GM18907 (cell line): Measurements from ENCODE around the gene CMC1.
"Not testable (repeated sequence)": the region's sequence is repeated elsewhere in the genome, so short reads cannot be mapped to it uniquely, and the experiment has no call there.

Source experiments
- ATAC-seq: cut with Tn5 transposase; IDR thresholded peaks from one replicate; pipeline ENCODE4 v1.9.1; 2021; ENCODE audit warnings: mild to moderate bottlenecking, moderate library complexity; ENCODE audit not compliant: unreplicated experiment

Gene CMC1

DNA sequence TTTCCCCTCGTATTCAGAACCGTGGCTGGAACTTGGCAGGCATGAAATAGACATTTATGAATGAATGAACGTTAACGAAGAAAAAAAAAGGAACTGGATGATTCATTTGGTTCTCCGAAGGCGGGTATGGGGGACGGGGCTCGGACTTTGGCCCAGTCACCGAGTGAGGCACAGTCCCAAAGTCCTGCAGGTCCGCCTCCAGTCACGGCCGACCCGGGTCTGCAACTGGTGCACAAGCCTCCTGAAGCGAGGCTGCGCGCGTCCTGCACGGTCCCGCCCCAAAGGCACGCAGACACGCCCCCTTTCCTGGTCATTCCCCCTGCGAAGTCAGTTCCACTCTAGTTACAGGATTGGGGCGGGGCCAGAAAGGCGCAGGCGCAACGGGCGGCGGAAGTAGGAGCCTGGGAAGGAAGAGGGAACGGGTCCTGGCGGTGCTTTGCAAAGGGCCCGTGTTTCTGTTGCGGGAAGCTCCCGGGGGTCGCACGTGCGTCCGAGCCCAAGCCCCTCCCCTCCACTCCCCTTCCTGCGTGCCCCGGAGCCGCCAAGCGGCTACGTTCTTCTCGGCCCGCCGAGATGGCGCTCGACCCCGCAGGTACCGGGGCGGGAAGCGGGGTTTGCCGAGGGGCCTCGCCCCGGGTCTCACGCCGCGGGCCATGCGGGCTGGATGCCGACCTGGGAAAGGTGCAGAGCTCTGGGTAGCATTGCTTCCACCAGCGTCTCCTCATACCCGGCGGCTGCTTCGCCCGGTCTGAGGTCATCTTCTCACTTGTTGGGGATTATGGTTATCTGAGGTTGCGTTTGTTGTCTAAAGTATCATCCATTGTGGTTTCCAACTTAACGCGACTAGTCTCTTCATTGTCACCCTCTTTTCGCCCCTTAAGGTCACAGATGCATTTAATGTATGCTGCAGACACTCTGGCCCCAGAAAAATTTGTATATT, at the start of gene CMC1:
Gene CMC1, plus strand, starts transcription at position 399 of the 940 bp plus-strand sequence. Its CDS starts 175 bp downstream, at position 574.
- peak; percentile 99 for ATAC-seq

- ATAC-seq, result no peak
Measured at GRCh38 chr3:28198161-28198560, 43.3 kb upstream of the CMC1 start.

GRCh38 chr3:28198974-28199373, 42.4 kb upstream of the CMC1 start:
- ATAC-seq, result no peak

DNA sequence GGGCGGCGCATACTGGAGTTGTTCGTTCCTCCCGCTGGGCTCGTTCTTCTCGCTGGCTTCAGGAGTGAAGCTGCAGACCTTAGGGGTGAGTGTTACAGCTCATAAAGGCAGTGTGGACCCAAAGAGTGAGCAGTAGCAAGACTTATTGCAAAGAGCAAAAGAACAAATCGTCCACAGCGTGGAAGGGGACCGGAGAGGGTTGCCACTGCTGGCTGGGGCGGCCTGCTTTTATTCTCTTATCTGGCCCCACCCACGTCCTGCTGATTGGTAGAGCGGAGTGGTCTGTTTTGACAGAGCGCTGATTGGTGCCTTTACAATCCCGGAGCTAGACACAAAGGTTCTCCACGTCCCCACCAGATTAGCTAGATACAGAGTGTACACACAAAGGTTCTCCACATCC, 41.8 kb upstream of the CMC1 start:
- ATAC-seq, result not testable (repeated sequence)

GRCh38 chr3:28200366-28200848, 41.0 kb upstream of the CMC1 start:
- ATAC-seq, result not testable (repeated sequence)

GRCh38 chr3:28206479-28206878, 34.9 kb upstream of the CMC1 start:
- ATAC-seq, result no peak

DNA sequence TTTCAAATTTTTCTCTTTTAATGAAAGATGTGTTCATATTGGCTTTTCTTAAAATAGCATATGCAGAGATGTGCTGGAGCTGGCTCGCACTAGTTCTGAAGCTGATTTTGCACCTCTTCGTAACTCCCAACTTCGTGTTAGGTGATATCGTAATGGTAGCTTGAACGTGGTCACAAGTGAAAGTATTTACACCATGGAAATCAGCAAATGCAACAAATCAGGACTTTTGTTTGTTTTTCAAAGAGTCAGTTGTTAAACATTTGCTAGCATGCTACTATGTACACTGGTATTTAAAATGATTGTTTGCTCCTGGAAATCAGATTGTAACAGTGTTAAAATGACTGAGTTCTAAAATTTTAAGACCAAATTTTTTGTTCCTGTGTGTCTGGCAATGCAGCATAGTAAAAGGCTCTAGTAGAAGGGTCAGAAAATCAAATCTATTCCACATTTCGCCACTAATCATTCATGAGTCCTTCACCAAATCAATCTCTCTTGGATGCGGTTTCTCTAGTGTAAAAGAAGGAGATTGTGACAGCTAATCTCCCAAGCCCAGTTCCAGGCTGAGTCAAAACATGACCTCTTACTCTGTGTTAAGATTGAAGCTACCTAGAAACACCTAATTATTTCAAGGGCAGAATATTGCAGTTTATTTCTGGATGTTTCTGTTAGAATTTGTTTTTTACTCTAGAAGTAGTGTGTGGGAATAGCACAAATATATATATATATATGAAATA, 34.3 kb upstream of the CMC1 start:
- ATAC-seq, result no peak

GRCh38 chr3:28210968-28211713, 30.3 kb upstream of the CMC1 start:
- no peak for ATAC-seq

DNA sequence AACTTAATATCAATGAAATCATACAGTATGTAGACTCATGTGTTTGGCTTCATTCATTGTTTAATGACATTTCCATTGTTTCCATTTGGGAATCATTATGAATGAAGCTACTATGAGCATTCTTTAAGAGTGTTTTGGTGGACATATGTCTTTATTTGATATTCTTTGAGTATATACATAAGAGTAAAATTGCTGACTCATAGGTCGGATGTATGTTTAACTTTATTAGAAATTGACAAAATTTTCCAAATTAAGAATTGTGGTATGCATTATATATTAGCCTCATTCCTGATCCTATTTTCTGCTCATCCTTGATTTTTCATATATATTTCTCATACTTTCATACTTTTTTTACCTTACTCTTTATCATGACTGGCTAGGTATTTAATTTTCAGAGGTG, 28.7 kb upstream of the CMC1 start:
- ATAC-seq, result no peak

DNA sequence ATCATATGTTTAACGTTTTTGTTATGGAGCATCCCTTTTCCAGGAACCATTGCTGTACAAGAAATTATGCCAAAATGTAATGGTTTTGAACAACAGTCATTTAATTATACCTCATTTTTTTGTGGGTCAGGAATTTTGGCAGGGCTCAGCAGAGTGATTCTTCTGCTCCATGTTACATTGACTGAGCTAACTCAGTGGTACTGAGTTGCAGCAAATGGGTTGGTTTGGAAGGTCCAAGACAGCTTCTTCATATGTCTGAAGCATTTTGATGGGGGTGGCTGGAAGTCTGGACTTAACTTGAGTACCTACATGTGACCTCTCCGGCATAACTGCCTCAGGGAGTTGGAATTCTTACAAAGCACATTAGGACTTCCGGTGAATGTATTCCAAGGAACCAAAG, 26.0 kb upstream of the CMC1 start:
- ATAC-seq, result no peak

DNA sequence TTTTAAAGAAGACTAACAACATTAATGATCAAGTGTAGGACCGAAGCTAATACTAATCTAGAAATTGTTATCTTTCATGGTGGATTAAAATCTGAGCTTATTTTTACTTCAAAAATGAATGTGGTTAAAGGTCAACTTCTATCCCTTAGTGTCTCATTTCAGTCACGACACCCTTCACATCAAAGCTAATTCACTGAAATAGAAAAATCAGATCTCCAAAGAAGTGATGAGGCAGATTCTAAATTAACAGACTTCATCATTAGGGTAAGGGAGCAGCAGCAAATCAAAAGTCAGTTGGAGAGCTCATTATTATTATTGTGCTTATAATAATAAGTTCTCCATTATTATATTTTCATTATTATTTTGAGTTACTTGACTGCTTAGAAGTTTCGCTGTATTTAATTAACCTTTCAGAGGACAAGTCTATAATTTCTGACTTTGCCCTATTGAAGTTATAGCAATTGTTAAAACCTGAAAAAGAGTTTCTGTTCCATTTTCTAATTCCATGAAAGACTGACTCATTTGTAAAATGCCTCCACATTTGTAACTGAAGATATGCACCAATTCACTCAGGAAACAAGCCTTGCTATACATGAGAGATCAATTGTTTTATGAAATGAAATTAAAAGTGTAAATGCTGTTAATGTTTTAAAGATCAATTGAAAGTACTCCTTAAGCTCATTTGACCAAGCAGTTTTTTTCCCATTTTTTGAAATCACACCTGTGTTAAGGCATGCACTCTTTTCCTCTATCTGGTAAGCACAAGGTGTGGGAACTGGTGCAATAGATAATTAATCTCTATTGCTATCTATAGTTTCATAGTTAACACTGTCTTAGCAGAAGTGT, 23.1 kb upstream of the CMC1 start:
- peak; percentile 52 for ATAC-seq

GRCh38 chr3:28218917-28219198, 22.6 kb upstream of the CMC1 start:
- no peak for ATAC-seq

DNA sequence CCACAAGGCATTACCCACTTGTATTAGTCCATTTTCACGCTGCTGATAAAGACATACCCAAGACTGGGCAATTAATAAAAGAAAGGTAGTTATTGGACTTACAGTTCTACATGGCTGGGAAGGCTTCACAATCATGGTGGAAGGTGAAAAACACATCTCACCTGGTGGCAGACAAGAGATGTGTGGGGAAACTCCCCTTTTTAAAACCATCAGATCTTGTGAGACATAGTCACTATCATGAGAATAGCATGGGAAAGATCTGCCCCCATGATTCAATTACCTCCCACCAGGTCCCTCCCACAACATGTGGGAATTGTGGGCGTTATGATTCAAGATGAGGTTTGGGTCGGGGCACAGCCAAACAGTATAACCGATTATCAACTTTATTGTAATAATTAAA, 17.0 kb upstream of the CMC1 start:
- ATAC-seq, result no peak

DNA sequence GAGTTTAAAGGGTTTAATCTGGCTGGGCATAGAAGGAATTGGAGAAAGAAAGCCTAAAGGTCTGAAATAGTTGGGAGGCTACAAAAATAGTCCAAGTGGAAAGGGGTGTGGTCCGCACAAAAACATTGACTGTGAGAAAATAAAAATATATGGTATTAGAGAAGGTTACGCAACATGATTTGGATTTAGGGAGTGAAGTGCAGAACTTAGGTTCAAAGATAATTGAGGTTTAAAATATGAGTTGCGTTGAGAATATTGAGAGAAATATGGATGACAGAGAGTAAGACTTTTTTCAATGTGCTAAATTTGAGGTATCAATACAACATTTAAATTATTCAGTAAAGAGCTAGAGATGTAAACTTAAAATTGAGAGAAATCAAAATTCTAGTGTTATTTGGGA, 15.4 kb upstream of the CMC1 start:
- ATAC-seq, result no peak

DNA sequence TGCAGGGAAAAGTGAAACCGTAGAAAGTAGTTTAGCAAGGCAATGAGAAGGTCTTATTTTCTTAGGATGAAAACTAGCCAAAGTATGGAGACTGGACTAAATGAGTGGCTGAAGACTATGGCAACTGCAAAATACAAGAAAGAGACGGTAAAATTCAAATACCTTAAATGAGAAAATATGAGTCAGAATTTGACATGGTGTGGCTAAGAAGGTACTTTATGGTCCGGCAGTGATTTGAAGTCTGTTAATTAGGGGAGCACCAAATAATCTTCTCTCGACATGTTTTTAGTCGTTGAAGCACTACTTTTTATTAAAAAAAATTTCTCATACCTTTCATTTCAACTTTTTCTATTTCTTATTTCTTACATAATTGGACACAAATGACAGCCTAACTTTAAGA, 12.8 kb upstream of the CMC1 start:
- no peak for ATAC-seq

GRCh38 chr3:28232659-28233058, 8.8 kb upstream of the CMC1 start:
- no peak for ATAC-seq

- ATAC-seq, result no peak
Measured at GRCh38 chr3:28234454-28234853, 7.0 kb upstream of the CMC1 start.

GRCh38 chr3:28239108-28239507, 2.3 kb upstream of the CMC1 start:
- ATAC-seq, result no peak

- ATAC-seq, result no peak
Measured at GRCh38 chr3:28240441-28240840, 978 bp upstream of the CMC1 start.

DNA sequence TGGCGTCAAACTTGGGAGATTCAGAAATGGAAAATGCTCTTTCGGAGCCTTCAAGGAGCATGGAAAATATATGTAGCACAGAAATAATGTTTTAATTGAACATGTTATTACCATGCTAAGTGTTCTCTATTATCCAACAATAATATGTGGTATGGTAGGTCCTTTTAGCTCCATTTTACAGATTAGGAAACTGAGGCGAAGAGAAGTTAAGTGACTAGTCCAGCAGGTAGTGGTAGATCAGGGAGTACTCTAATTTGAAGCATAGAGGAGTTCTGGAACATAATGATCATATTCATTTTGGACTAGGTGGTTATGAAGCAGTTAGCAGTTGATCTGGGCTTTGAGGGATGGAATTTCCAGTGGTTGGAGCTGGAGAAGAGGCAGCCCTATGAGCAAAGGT, 1.1 kb downstream of the CMC1 start:
- ATAC-seq, result no peak
